ENCODE results near the gene VPS8. TPM values are rescaled to one million over a fixed set of nuclear protein-coding genes. Genes with fewer than 3 reads are reported as not detected.

Gene VPS8
- total and polyA plus RNA-seq, 11 donors: 15.7 to 122 (median 74.3) TPM

GRCh38 chr3:184850201-184850600, 38.2 kb downstream of the VPS8 start:
- no peaks in the 10 kb centered on the region for H3K9me3 ChIP-seq
- no peak for ATAC-seq
- 96 to 98% (median 96%) methylated on average over 2 of the region's 2 CpGs for WGBS, 4 donors
- TF ChIP-seq POLR2A (IDR thresholded peaks at IDR 0.05): no peak
- TF ChIP-seq, protein P1, sequence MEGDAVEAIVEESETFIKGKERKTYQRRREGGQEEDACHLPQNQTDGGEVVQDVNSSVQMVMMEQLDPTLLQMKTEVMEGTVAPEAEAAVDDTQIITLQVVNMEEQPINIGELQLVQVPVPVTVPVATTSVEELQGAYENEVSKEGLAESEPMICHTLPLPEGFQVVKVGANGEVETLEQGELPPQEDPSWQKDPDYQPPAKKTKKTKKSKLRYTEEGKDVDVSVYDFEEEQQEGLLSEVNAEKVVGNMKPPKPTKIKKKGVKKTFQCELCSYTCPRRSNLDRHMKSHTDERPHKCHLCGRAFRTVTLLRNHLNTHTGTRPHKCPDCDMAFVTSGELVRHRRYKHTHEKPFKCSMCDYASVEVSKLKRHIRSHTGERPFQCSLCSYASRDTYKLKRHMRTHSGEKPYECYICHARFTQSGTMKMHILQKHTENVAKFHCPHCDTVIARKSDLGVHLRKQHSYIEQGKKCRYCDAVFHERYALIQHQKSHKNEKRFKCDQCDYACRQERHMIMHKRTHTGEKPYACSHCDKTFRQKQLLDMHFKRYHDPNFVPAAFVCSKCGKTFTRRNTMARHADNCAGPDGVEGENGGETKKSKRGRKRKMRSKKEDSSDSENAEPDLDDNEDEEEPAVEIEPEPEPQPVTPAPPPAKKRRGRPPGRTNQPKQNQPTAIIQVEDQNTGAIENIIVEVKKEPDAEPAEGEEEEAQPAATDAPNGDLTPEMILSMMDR (IDR thresholded peaks at IDR 0.05): no peak
- intact Hi-C loops (cut with DNase I): no loop called here
- H3K27ac ChIP-seq: no peak overlapping the region
- peaks cover 4 to 73% (median 64%) of the 10 kb centered on the region in 9 donors for H3K36me3 ChIP-seq
- no peak for DNase-seq
- H3K4me3 ChIP-seq: no peak overlapping the region
- no peaks in the 10 kb centered on the region for H3K4me1 ChIP-seq
- no peaks in the 10 kb centered on the region for H3K27me3 ChIP-seq

DNA sequence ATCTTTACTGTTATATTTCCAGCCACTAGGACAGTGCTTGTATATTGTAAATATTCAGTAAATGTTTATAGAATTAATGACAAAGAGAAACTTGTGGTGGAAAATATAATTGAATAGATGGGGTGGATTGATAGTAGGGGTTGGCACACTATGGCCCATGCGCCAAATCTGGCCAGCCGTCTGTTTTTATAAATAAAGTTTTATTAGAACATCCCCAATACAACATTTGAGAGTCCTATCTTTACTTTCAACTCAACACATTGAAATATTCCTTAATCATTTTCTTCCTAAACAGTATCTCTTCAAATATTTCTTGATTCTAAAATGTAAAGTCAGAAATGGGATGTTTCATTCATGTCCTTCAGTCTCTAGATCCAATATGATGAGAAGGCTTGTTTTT, 45.1 kb downstream of the VPS8 start:
- Histone ChIP-seq H3K27me3 (no peaks in the 10 kb centered on the region), H3K36me3 (peaks cover 2 to 100% (median 99%) of the 10 kb centered on the region in 9 donors), H3K27ac (no peak overlapping the region), H3K4me3 (no peak overlapping the region), H3K4me1 (no peaks in the 10 kb centered on the region), H3K9me3 (no peaks in the 10 kb centered on the region)
- 96 to 98% (median 97%) methylated on average over 2 of the region's 2 CpGs for WGBS, 4 donors
- intact Hi-C loops (cut with DNase I): no loop called here
- DNase-seq (no peak), ATAC-seq (no peak)
- no peak for TF ChIP-seq POLR2A (IDR thresholded peaks at IDR 0.05)

- Histone ChIP-seq H3K9me3 (no peaks in the 10 kb centered on the region), H3K4me3 (no peak overlapping the region), H3K4me1 (no peaks in the 10 kb centered on the region), H3K27me3 (no peaks in the 10 kb centered on the region), H3K27ac (peak overlapping the region in 1 of 12 donors; percentile 22), H3K36me3 (peaks cover 0 to 100% (median 87%) of the 10 kb centered on the region in 9 donors)
- ATAC-seq: peak in 2 of 4 donors; percentile 28 to 29
- intact Hi-C loops (cut with DNase I): no loop called here
- DNase-seq: peak in 1 of 5 donors; percentile 5
- no peak for TF ChIP-seq POLR2A (IDR thresholded peaks at IDR 0.05)
- TF ChIP-seq, protein P1 (IDR thresholded peaks at IDR 0.05): no peak
Observed at GRCh38 chr3:184864000-184864399, 52.0 kb downstream of the VPS8 start.

- Histone ChIP-seq H3K27ac (no peak overlapping the region), H3K4me3 (no peak overlapping the region), H3K27me3 (no peaks in the 10 kb centered on the region), H3K36me3 (peaks cover 0 to 99% (median 73%) of the 10 kb centered on the region in 9 donors), H3K9me3 (no peaks in the 10 kb centered on the region), H3K4me1 (no peaks in the 10 kb centered on the region)
- no peak for ATAC-seq
- intact Hi-C loops (cut with DNase I): no loop called here
- 68 to 76% (median 73%) methylated on average over 2 of the region's 2 CpGs for WGBS, 4 donors
- no peak for DNase-seq
- TF ChIP-seq, protein P1 (IDR thresholded peaks at IDR 0.05): no peak
- TF ChIP-seq POLR2A (IDR thresholded peaks at IDR 0.05): no peak
Observed at GRCh38 chr3:184868477-184868876, 56.5 kb downstream of the VPS8 start.

DNA sequence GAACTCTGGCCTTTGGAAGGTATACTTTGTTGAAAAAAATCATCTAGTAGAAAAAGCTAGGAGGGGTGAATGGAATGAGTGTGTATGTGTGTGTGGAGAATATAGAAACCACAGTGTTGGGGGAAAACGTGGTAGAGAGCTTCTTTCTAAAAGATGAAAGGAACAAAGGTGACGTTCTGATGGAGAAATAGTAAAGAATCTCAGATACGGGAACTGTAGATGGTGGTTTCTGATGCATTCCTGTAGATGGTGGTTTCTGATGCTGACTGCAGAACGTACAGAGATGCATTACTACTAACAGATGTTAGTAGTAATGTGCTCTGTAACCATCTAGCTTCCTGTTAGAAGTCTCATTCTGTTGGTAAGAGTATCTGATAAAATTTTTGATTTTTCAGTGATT, 60.2 kb downstream of the VPS8 start:
- intact Hi-C loops (cut with DNase I): loop anchor here in 1 of 10 donors (10.0 kb wide), 1 partner anchor 303 kb away; no protein-coding TSS in a partner anchor
- Histone ChIP-seq H3K4me1 (no peaks in the 10 kb centered on the region), H3K4me3 (no peak overlapping the region), H3K27ac (no peak overlapping the region), H3K27me3 (no peaks in the 10 kb centered on the region), H3K9me3 (no peaks in the 10 kb centered on the region), H3K36me3 (peaks cover 0 to 95% (median 58%) of the 10 kb centered on the region in 9 donors)
- DNase-seq: no peak
- WGBS, 4 donors: 75 to 83% (median 78%) methylated on average over 4 of the region's 4 CpGs
- no peak for ATAC-seq
- no peak for TF ChIP-seq POLR2A (IDR thresholded peaks at IDR 0.05)
- TF ChIP-seq, protein P1 (IDR thresholded peaks at IDR 0.05): no peak

All from heart left ventricle (tissue), 16 donors.